GM19438 (cell line): ENCODE results near the gene SMIM29.

Experiments
- ATAC-seq: cut with Tn5 transposase; IDR thresholded peaks from one replicate; pipeline ENCODE4 v1.9.1; 2021; ENCODE audit warnings: low read depth; ENCODE audit not compliant: unreplicated experiment

The SMIM29 gene

DNA sequence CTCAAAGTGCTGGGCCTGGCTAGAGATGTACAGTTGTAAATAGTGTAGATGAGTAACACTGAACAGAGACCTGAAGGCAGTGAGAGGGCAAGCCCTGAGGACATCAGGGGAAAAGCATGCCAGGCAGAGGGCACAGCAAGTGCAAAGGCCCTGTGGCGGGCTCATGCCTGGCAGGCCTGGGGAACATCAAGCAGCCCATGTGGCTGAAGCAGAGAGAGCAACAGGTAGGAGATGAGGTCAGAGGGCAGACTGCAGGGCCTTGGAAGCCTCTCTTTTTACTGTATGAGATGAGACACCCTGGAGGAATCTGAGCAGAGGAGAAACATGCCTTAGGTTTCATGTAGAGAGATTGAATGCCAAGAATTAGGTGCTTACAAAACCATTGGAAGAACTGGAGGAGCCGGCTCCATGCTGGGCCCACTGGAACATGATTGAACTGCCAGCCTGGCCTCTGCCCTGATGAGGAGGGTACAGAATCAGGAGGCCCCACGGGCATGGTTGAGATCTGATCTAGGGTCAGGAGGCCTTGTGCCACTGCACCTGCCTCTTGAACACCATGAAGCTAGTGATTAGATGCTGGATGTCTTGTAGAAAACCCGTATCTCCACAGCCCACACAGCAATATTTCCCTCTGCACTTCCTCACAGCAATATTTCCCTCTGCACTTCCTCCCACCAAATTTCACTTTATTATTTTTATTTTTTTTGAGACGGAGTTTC lies 18.0 kb downstream of the SMIM29 start:
- ATAC-seq = no peak

DNA sequence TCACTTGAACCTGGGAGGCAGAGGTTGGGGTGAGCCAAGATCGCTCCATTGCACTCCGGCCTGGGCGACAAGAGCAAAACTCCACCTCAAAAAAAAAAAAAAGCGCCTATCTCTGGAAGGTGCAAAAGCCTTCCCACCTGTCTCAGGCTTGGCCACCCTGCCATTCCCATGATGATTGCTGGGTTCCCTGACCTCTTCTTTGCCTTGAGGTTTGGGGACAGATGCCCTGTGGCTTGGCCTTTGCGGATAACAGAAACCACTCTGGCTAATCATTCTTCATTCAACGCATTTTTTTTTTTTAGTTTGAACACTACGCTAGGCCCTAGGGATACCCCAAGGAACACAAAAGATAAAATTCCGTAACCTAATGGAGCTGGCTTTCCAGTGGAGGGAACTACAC lies 18.9 kb downstream of the SMIM29 start:
- ATAC-seq = no peak

GRCh38 chr6:34227761-34228421 lies 20.9 kb downstream of the SMIM29 start:
- ATAC-seq = no peak

DNA sequence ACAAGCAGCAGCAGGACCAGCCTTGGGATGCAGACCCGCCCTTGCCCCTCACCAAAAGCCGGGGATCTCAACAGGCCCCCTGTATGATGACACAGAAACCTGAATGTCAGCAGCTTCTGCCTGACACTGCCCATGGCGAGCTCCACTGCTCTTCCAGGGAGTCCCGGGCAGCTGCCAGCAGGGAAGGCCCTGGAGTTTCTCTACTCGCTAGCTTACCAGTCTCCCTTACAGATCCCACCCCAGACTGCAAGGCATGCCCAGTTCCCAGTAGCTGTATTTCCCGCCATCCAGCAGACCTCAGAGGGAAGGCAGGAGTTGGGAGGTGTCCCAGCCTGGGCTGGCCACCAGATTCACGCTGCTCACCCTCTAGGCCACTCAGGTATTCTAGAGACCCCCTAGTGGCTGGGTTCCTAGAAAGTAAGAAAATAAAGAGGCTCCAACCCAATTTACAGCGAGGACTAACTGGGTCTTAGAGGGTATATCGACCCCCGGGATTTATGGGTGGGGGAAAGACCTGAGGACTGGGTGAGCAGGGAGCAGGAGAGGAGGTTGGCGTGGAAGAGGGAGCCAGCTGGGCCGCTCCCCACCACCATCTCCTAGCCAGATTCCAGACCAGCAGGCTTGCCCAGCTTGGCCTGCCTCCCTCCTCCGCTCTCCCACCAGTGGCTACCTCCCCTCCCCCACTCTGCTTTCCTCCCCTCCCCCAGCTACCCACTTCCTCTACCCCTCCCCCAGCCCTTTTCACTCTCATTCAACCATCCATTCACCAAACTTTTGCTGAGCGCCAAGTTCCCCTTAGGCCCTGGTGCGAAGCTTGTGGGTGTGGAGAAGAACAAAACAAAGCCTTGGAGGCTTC lies 21.8 kb downstream of the SMIM29 start:
- no peak for ATAC-seq

DNA sequence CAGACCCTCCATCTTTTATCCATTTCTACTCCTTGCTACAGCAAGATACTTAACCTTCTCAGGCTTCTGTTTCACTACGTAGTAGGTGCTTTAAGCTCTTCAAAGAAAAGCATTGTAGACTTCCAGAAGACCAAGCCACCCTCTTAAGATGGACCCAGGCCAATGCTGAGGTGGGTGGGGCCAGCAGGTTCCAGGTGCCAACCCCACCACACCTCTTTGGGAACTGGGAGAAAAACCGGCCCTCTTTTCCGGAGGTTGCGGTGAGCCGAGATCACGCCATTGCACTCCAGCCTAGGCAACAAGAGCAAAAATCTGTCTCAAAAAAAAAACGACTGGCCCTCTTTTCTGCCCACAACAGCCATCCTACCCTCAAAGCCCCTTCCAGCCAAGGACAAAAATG lies 22.7 kb downstream of the SMIM29 start:
- no peak for ATAC-seq

GRCh38 chr6:34225551-34225950 lies 23.3 kb downstream of the SMIM29 start:
- no peak for ATAC-seq

GRCh38 chr6:34223956-34224940 lies 24.6 kb downstream of the SMIM29 start:
- ATAC-seq = peak; percentile 75

DNA sequence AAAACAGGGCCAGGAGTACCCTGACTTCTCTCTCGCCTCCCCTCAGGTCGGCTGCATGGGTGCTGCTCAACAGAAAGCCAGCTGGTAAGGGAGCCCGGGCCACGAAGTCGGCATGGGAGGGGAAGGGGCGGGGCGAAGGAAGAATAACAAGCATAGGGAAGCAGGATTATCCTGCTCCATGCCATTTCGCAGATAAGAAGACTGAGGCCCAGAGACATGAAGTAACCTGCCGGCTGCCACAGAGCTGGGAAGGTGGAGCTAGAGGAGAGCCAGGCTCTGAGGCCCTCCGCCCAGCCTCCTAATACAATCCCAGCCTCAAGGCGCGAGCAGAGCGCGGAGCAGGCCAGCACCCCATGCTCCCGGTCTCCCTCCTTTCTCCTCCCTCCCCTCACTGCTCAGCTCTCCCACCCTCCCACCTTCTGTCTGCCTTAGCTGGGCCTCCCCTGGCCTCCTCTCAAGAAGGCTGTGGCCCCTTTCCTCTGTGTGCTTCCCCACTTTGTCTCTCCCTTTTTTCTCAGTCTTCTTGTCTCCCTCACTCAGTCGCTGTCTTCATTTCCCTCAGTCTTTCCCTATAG lies 25.3 kb downstream of the SMIM29 start:
- ATAC-seq = peak; percentile 14

DNA sequence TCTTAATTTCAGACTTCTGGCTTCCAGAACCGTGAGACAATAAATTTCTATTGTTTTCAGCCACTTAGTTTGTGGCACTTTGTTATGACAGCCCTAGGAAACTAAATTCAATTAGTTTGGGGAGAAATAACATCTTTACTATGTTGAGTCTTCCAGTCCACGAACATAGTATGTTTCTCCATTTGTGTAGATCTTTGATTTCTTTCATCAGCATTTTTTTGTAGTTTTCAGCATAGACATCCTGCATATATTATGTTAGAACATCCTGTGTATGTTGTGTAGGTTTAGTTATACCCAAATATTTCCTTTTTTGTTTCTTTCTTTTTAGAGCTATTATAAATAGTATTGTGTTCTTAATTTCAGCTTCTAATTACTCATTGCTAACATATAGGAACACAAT lies 30.1 kb downstream of the SMIM29 start:
- ATAC-seq = no peak

GRCh38 chr6:34213772-34214171 lies 35.0 kb downstream of the SMIM29 start:
- no peak for ATAC-seq

GRCh38 chr6:34207695-34208443 lies 40.9 kb downstream of the SMIM29 start:
- no peak for ATAC-seq

GRCh38 chr6:34206726-34207125 lies 42.1 kb downstream of the SMIM29 start:
- no peak for ATAC-seq

DNA sequence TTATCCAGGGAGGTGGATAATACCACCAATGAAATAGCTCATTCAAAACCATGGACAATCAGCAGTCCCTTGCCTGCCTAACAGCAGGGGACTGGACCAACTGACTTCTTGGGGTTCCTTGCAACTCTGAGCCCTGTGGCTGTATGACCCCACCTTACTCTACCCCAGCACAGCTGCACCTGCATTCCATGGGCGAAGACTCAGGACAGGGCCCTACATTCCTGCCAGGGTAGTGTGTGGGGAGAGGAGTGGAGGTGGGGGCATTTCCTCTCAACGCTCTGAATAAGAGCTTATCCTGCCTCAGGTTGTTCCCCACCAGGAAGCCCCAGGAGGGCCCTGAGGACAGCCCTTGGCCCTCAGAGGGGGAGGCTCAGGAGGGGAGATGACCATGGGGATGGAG lies 42.9 kb downstream of the SMIM29 start:
- ATAC-seq = no peak

DNA sequence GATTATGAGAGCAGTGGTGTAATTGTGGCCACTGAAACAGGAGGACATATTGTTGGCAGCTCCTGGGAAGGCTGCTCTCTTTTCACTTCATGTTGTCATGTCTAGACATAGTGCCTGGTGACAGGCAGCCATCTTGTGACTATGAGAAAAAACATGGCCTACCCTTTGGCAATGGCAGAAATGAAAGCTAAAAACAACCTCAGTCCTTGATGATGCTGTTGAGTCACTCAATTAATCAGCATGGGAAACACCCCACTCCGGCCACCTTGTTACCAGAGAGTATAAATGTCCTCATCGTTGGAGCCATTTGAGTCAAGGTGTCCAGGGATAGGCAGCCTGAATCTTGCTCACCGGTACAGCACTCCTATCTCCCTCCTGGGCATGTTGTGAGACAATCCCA lies 43.3 kb downstream of the SMIM29 start:
- ATAC-seq = no peak

DNA sequence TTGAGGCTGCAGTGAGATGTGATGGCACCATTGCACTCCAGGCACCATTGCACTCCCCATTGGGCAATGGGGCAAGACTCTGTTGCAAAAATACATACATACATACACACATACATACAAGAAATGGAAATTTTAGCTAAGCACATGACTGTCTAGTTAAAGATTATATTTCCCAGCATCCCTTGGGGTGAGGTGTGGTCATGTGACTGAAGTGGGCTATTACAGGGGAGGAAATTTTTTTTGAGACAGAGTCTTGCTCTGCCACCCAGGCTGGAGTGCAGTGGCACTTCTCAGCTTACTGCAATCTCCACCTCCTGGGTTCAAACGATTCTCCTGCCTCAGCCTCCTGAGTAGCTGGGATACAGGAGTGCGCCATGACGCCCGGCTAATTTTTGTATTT lies 44.1 kb downstream of the SMIM29 start:
- no peak for ATAC-seq

DNA sequence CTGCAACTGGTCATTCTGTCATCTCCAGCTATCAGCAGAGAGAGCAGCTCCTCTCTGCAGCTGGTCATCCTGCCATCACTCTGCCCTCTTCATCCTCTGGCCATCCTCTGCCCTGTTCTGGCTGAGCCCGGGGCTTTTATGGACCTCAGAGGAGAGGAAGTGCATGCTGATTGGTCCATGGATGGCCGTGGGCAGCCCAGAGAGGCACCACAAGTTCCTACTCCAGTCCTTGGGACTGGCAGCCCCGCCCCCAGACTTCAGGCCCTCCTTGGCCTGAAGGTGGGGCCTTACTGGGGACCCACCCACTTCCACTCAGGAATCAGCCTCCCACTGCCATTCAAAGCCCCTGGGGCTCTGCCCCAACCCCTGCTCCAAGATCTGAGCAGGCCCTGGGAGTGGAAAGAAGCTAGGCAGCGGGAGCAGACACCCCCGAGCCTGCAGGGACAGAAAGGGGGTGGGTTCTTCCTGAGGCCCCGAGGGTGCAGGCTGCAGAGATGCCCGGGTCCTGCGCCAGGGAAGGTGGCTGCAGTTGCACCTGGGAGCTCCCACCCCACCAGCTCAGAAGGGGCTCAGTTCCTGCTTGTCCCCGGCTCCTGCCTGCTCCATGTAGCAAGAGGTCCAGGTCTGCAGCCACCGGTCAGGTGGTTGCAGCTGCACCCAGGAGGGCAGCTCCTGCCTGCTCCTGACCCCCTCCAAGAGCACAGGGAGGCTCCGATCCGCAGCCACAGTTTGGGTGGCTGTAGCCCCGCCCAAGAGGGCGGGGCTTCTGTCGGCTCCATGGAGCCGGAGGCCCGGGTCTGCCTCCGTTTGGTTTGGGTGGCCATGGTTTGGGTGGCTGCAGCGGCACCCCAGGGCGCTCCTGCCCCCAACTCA lies 46.2 kb downstream of the SMIM29 start:
- no peak for ATAC-seq

GRCh38 chr6:34201455-34202107 lies 47.2 kb downstream of the SMIM29 start:
- no peak for ATAC-seq
